ENCODE measurements around the gene DGUOK. TPM values are rescaled to one million over a fixed set of nuclear protein-coding genes. Genes with fewer than 3 reads are reported as not detected.
"Not testable (repeated sequence)": the region's sequence is repeated elsewhere in the genome, so short reads cannot be mapped to it uniquely, and the experiment has no call there.

The DGUOK gene
- polyA plus RNA-seq (2012; ENCODE audit: low read depth, missing spikeins): 110 TPM

GRCh38 chr2:73926493-73927327, at the start of gene DGUOK:
Gene DGUOK (plus strand): TSS chr2:73926880. CDS start chr2:73926911, 31 bp downstream.
- peak; percentile 82 for DNase-seq (ENCODE audit: insufficient read length, low spot score)
- FAIRE-seq: peak; percentile 100
- TF ChIP-seq PAX5 (IDR thresholded peaks at IDR 0.05; ENCODE audit: insufficient read depth, low read length, severe bottlenecking): peak; percentile 27
- TF ChIP-seq POLR2A (IDR thresholded peaks at IDR 0.05; ENCODE audit: low read depth, low read length): peak; percentile 96
- peak; percentile 97 for TF ChIP-seq POLR2AphosphoS5 (IDR thresholded peaks at IDR 0.05; ENCODE audit: low read depth, low read length)
- TF ChIP-seq POU2F2 (IDR thresholded peaks at IDR 0.05; ENCODE audit: low read depth, low read length): peak; percentile 82; the same call in 1 of the 2 replicates
- TF ChIP-seq SPI1 (IDR thresholded peaks at IDR 0.05; ENCODE audit: low read depth, low read length): peak; percentile 93
- TF ChIP-seq TAF1 (IDR thresholded peaks at IDR 0.05; ENCODE audit: low read depth, low read length): peak; percentile 91

GRCh38 chr2:73877071-73877802, 49.4 kb upstream of the DGUOK start:
- no peak for FAIRE-seq

GRCh38 chr2:73877984-73878383, 48.7 kb upstream of the DGUOK start:
- DNase-seq (ENCODE audit: insufficient read length, low spot score); FAIRE-seq: not testable (repeated sequence)

More at GRCh38 chr2:73877071-73877802, 49.4 kb upstream of the DGUOK start:
- no peak for DNase-seq (ENCODE audit: insufficient read length, low spot score)
- no peak for TF ChIP-seq POU2F2 (IDR thresholded peaks at IDR 0.05; ENCODE audit: low read depth, low read length)
- TF ChIP-seq SPI1 (IDR thresholded peaks at IDR 0.05; ENCODE audit: low read depth, low read length): peak; percentile 30; the same call in 1 of the 2 replicates

GRCh38 chr2:73885406-73885805, 41.3 kb upstream of the DGUOK start:
- DNase-seq (ENCODE audit: insufficient read length, low spot score): no peak
- FAIRE-seq: no peak

GRCh38 chr2:73886357-73886756, 40.3 kb upstream of the DGUOK start:
- FAIRE-seq (peak; percentile 33), DNase-seq (ENCODE audit: insufficient read length, low spot score) (no peak)
- no peak for TF ChIP-seq TAF1 (IDR thresholded peaks at IDR 0.05; ENCODE audit: low read depth, low read length)
- TF ChIP-seq POLR2AphosphoS5 (IDR thresholded peaks at IDR 0.05; ENCODE audit: low read depth, low read length): no peak
- no peak for TF ChIP-seq POLR2A (IDR thresholded peaks at IDR 0.05; ENCODE audit: low read depth, low read length)
- TF ChIP-seq SPI1 (IDR thresholded peaks at IDR 0.05; ENCODE audit: low read depth, low read length): no peak
- TF ChIP-seq POU2F2 (IDR thresholded peaks at IDR 0.05; ENCODE audit: low read depth, low read length): no peak
- no peak for TF ChIP-seq PAX5 (IDR thresholded peaks at IDR 0.05; ENCODE audit: insufficient read depth, low read length, severe bottlenecking)

More at GRCh38 chr2:73885406-73885805, 41.3 kb upstream of the DGUOK start:
- TF ChIP-seq TAF1 (IDR thresholded peaks at IDR 0.05; ENCODE audit: low read depth, low read length) (no peak), PAX5 (IDR thresholded peaks at IDR 0.05; ENCODE audit: insufficient read depth, low read length, severe bottlenecking) (no peak), POLR2A (IDR thresholded peaks at IDR 0.05; ENCODE audit: low read depth, low read length) (no peak), POLR2AphosphoS5 (IDR thresholded peaks at IDR 0.05; ENCODE audit: low read depth, low read length) (no peak), SPI1 (IDR thresholded peaks at IDR 0.05; ENCODE audit: low read depth, low read length) (no peak), POU2F2 (IDR thresholded peaks at IDR 0.05; ENCODE audit: low read depth, low read length) (no peak)

GRCh38 chr2:73887596-73888353, 38.9 kb upstream of the DGUOK start:
- not testable (repeated sequence) for FAIRE-seq; DNase-seq (ENCODE audit: insufficient read length, low spot score)

- FAIRE-seq: no peak
- no peak for TF ChIP-seq POLR2A (IDR thresholded peaks at IDR 0.05; ENCODE audit: low read depth, low read length)
- TF ChIP-seq PAX5 (IDR thresholded peaks at IDR 0.05; ENCODE audit: insufficient read depth, low read length, severe bottlenecking): no peak
- no peak for TF ChIP-seq POLR2AphosphoS5 (IDR thresholded peaks at IDR 0.05; ENCODE audit: low read depth, low read length)
- TF ChIP-seq POU2F2 (IDR thresholded peaks at IDR 0.05; ENCODE audit: low read depth, low read length): no peak
- no peak for TF ChIP-seq SPI1 (IDR thresholded peaks at IDR 0.05; ENCODE audit: low read depth, low read length)
- no peak for TF ChIP-seq TAF1 (IDR thresholded peaks at IDR 0.05; ENCODE audit: low read depth, low read length)
- DNase-seq (ENCODE audit: insufficient read length, low spot score): no peak
Observed at GRCh38 chr2:73888388-73888787, 38.3 kb upstream of the DGUOK start.

GRCh38 chr2:73889206-73889605, 37.5 kb upstream of the DGUOK start:
- FAIRE-seq (no peak), DNase-seq (ENCODE audit: insufficient read length, low spot score) (no peak)
- TF ChIP-seq TAF1 (IDR thresholded peaks at IDR 0.05; ENCODE audit: low read depth, low read length) (no peak), POLR2A (IDR thresholded peaks at IDR 0.05; ENCODE audit: low read depth, low read length) (no peak), POLR2AphosphoS5 (IDR thresholded peaks at IDR 0.05; ENCODE audit: low read depth, low read length) (no peak), POU2F2 (IDR thresholded peaks at IDR 0.05; ENCODE audit: low read depth, low read length) (no peak), SPI1 (IDR thresholded peaks at IDR 0.05; ENCODE audit: low read depth, low read length) (no peak), PAX5 (IDR thresholded peaks at IDR 0.05; ENCODE audit: insufficient read depth, low read length, severe bottlenecking) (no peak)

GRCh38 chr2:73890301-73891092, 36.2 kb upstream of the DGUOK start:
- no peak for DNase-seq (ENCODE audit: insufficient read length, low spot score)
- no peak for FAIRE-seq
- TF ChIP-seq POLR2A (IDR thresholded peaks at IDR 0.05; ENCODE audit: low read depth, low read length) (no peak), SPI1 (IDR thresholded peaks at IDR 0.05; ENCODE audit: low read depth, low read length) (no peak), POU2F2 (IDR thresholded peaks at IDR 0.05; ENCODE audit: low read depth, low read length) (no peak), PAX5 (IDR thresholded peaks at IDR 0.05; ENCODE audit: insufficient read depth, low read length, severe bottlenecking) (no peak)

All from GM12891 (cell line).